ENCODE data around the gene ARL14.
A peak's percentile ranks its signal among the peaks of the same experiment; 100 is the strongest.
"Not testable (repeated sequence)": the region's sequence is repeated elsewhere in the genome, so short reads cannot be mapped to it uniquely, and the experiment has no call there.

ARL14 gene

DNA sequence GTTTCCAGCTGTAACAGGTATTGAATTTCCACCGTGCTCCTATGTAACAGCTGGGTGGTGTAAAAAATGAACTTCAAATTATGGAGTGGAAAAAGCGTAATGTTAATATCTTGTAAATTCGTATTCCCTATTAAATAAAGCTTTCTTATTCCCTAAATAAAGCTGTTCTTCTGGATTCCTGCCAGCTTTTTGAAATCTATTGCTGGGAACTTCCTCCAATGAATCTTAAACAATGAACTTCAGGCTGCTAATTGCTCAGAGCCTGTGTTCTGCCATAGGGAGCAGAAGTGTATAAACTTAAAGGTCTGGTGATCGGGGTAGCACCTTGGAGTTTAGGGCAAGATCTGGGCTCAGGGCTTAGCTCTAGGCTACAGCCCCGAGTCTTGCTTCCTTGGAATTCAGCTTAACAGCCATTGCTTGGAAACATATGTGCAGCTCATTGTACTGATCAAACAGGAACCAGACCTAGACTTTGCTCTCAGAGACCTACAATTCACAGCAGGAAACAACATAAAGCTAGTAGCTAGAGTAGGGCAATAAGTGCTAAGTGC lies 1.4 kb downstream of the ARL14 start:
- no peak for DNase-seq

DNA sequence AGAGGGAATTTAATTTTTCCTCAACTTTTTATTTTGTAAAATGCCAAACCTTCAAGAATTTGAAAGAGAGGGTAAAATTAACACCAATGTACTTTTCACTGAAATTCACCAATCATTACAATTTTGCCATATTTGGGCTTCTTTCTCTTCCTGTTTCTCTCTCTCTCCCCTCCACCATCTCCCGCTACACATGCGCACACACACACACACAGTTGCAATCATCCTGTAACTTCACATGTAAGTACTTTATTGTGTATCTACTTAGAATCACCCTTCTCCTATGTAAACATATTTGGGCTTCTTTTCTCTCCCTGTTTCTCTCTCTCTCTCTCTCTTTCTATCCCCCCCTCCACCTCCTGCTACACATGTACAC lies 7.4 kb downstream of the ARL14 start:
- no peak for DNase-seq

DNA sequence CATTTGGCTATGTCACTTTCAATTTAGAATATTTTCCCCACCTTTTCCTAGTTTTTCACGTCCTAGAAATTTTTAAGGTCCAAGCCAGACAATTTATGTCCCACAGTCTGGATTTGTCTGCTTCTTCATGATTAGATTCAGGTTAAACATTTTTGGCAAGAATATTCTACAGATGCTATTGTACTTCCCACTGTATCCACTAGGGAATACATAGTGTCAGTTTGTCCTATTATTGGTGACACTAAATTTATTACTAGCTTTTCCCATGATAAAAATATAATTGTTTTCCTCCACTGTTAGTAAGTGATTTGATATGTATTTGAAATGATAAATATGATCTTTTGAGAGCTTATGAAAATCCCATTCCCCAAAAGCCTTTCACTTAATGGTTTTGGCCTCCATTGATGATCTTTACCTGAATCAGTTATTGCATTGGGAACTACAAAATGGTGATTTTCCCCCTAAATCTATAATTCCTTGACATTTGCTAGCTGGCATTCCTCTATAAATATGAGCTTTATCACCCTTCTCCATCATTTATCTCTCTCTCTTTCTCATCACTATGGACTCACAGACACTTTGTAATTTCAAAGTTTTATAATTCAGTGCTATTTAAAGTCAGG lies 8.3 kb downstream of the ARL14 start:
- DNase-seq: no peak

DNA sequence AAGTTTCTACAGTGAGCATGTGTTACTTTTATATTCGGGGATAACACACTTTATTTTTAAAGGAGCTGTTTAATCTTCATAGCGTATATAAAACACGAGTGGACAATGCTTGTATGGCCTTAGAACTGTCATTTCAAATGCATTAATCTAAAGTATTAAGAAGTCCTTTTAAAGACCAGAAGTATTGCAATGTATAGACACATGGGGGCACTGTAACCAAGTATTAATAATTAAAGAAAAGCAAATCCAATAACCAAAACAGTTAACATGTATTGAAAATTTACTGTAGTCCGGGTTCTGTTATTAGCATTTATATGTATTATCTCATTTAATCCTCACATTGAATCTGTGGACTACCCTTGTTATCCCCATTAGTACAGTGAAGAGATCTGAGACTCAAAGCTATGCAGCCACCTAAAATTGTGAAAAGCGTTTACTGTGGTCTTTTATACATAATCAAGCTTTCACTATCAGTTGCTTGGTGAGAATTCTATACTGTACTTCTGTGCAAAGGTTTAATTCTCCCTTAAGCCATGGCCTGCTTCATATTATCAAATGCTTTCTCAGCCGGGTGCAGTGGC lies 10.1 kb downstream of the ARL14 start:
- DNase-seq: no peak

DNA sequence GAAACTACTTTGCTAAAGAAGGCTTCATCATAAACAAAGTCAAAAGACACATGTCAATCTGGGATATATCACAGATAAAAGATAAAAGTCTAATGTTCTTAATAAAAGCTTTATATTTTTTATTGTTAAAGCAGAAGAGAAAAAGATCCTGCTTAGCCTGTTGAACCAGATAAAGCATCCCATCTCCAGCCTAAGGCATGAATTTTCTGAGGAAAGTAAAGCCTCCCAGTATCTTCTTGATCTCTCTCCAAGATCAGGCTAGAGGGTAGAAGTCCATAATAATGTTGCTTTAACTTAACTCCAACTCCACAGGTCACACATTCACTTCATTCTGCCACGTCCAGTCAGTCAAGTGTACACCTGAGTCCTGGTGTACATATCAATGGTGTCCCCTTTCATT lies 14.2 kb downstream of the ARL14 start:
- DNase-seq: no peak

DNA sequence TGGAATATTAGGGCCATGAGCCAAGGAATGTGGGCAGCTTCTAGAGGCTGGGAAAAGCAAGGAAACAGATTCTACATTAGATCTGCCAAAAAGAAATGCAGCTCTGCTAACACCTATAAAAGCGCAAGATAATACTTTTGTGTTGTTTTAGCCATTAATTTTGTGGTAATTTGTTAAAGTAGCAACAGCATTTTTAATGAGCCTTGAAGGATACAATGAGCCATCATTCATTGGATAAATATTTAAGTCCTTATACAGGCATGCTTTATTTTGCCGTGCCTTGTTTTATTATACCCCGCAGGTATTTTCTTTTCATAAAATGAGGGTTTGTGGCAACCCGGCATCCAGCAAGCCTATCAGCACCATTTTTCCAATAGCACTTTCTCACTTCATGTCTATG lies 15.0 kb downstream of the ARL14 start:
- DNase-seq: no peak

DNA sequence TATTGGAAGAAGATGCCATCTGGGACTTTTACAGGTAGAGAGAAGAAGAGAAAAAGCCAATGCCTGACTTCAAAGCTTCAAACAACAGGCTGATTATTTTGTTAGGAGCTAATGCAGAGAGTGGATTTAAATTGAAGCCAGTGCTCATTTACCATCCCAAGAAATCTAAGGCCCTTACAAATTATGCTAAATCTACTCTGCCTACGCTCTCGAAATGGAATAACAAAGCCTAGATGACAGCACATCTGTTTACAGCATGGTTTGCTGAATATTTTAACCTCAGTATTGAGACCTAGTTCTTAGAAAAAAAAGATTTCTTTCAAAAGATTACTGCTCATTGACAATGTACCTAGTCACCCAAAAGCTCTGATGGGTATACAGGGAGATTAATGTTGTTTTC lies 16.2 kb downstream of the ARL14 start:
- DNase-seq: no peak

DNA sequence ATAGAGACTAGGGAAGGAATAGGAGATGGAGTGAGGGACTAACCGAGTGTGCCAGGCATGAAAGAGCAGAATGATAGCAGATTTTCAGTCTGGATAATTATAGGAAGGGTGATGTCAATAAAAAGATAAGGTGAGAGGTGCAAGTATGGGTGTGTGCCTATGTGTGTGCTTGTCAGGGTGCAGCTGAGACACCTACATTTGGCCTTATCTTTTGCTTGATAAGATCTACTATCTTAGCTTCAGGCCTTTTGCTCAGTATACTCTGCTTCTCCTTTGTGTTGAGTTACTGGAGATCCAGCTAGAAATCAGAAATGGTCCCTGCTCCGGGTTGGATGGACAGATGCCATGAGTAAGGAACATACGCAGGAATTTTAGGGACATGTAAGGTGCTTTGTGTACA lies 17.4 kb downstream of the ARL14 start:
- no peak for DNase-seq

DNA sequence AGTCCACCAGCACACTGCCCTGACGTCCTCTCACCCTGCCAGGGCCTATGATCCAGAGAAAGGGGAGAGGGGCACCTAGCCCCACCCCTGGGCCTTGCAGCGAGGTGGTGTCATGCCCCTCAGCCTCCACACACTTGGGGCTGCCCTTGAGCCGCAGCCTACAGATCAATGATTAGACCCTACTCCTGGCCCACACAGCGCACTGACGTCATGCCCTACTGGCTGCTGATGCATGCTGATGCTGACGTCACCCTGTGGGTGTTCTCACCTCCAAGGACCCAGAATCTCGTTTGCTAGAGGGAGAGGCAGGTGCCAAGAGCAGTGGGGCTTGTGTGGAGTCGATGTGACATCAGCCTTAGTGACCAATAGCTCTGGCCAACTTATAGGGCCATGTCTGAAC lies 18.0 kb downstream of the ARL14 start:
- no peak for DNase-seq

DNA sequence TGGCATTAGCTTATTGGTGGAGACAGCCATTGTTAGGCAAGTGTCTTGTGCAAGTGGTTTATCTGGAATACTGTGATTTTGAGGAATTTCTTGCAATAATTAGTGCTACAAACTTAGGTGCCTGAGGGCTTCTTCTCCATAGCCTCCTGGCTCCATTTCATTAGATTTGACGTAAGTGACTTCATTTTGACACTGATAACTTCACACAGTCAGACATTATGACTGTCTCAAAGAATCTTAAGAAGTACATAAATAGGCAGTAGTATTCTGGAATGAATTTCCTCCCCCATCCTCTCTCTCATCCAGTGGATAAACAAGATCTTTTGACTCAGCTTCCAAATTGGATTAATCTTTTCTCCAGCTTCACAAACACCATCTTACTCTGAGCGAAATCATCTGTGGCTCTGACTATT lies 19.0 kb downstream of the ARL14 start:
- no peak for DNase-seq

DNA sequence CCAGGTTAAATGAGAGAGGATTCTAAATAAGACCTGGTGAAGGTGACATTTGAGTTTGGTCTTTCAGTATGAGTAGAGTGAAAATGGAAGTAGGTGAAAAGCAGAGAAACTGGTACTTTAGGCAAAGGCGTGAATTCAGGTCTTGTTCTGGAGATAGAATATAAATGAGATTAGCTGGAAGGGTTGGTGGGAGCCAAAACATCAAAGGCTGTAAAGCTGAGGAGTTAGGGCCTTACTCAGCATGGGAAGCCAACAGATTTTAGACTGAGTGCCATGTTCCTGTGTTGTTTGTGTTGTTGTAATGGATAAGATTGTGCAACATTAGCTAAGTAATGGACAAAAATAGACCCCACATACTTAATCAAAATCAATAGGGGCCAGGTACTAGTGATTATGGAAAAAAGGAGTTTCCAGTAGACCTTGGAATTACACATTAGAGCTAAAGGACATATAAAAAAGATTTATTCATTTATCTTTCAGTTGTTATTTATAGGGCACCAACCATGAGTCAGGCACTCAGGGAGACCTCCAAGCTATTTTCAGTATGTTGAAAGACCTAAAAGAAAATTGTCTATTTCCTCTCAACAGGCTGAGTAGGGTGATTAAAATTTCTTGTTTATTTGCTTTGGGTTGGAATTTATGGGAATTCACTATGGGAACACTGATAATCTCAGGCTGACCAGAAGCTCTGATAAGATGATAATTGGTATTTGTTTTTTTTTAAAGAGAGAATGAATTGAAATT lies 20.8 kb downstream of the ARL14 start:
- no peak for DNase-seq

DNA sequence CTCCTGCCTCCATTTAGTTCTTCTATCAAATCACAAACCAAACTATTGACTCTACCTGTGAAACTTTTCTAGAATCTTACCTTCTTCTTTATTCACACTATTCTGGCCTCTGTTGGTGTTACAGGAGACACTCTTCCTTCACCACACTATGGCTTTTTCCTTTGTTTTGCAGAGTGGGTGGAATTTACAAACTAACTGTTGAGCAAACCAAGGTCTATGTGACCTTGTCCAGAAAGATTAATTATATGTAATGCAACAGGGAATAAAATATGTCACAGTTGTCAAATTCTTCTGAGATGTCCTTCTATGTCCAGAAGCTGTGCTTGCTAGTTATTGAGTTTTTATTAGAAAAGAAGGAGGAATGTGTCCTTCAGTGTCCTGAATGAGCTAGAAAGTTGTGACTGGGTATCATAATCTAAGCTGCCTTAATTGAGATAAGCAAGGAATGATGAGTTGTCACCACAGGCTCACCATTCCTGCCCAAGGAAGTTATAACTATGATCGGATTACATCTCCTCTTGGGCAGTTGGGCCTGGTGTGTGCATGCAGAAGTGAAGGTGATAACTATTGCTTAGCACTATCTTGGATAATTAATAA lies 21.7 kb downstream of the ARL14 start:
- DNase-seq: no peak

DNA sequence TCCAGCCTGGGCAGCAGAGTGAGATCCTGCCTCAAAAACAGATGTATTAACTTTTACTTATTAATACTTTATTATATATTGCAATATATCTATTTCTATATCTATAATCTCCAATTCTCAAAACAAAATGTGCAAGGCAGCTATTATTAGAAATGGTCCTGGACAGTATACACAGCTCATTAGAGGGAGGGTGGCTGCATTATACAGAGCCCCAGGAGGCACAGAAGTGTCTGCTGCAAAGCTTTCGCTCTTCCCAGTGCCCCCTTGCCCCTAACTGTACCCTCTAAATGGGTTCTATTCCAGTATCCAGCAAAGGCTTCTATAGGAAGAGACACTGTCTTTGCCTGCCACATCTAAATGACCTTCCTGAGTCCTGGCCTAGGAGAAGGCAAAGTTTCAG lies 24.5 kb downstream of the ARL14 start:
- no peak for DNase-seq

DNA sequence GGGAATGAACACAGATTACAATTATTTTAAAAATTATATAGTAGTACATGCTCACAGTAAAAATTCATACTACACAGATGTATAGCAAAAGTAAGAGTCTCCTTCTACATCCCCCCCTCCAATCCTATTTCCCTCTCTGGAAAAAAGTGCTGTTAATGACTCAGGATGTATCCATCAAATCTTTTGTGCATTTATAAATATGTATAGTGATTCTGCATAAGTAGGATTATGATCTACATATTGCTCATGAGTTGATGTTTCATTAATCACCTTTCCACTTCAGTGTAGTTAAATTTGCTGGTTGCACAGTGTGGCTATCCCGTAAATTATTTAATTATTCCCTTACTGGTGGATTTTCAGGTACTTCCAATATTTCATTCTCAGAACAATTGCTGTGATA lies 25.3 kb downstream of the ARL14 start:
- DNase-seq: no peak

DNA sequence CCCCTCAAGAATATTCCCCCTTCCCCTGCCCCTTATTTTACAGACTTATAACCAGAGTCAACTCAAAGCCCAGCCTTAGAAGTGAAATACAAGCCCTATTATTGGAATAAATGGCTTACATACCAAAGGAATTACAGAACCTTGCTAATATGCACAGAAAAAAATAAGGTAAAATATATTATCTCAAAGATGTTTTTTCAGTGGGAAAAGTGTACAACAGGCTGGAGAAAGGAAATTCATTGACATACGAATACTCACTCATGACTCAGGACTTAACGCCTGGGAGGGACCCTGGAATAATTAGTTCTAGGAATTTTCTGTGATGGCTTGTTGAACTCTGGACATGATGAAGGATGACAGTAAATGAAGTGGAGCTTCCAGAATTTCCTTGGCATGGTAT lies 27.0 kb downstream of the ARL14 start:
- no peak for DNase-seq

DNA sequence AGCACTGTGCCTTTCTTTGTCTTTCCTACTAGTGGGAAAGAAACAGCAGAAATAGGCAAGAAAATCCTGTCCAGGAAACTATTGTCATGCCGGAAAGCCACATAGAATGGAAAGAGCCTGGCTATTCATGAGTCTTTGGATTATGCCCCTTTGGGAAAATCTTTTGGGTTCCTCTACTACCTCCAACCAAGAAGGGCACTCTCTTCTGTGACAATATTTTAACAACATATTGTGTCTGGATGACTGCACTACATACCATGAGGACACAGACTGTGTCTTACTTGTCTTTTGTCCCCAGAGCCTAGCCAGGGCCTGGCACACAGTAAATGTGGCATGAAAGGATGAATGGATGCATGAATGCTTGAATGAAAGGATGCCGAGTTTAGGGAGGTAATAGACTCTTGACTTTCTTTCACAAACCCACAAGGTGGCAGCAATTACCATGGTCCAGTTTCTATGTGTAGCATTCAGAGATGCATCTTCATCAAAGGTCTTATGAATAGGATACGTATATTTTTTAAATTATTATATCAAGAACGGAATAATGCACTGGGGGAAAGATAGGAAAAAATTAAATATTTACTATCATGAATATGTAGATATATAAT lies 30.3 kb downstream of the ARL14 start:
- peak; percentile 29 for DNase-seq

DNA sequence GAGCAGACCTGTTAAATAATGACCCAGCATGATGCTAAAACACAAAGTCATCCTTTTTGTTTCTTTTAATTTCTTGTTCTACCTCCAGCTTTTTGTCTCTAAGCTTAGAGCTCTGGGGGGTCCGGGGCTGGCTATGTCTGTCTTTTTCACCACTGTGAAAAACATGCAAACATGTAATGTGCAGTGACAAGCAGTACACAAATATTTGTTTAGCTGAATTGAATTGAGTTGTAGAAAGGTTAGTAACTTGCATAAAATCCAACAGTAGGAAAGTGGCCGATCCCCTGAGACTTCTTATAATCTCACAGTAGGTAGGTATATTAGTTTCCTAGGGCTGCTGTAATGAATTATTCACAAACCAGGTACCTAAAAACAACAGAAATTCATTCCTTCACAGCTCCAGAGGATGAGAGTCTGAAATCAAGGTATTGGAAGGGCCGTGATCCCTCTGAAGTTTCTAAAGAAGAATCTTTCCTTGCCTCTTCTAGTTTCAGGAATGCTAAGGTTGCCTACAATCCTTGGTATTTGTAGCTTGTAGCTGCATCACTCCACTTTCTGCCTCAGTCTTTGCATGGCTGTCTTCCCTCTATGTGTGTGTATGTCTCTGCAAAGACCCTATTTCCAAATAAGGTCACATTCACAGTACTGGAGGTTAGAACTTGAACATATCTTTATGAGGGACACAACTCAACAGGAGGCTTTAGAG lies 32.7 kb downstream of the ARL14 start:
- no peak for DNase-seq

DNA sequence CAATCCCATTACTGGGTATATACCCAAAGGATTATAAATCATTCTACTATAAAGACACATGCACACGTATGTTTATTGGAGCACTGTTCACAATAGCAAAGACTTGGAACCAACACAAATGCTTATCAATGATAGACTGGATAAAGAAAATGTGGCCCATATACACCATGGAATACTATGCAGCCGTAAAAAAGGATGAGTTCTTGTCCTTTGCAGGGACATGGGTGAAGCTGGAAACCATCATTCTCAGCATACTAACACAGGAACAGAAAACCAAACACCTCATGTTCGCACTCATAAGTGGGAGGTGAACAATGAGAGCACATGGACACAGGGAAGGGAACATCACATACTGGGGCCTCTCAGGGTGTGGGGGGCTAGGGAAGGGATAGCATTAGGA lies 36.2 kb downstream of the ARL14 start:
- not testable (repeated sequence) for DNase-seq

DNA sequence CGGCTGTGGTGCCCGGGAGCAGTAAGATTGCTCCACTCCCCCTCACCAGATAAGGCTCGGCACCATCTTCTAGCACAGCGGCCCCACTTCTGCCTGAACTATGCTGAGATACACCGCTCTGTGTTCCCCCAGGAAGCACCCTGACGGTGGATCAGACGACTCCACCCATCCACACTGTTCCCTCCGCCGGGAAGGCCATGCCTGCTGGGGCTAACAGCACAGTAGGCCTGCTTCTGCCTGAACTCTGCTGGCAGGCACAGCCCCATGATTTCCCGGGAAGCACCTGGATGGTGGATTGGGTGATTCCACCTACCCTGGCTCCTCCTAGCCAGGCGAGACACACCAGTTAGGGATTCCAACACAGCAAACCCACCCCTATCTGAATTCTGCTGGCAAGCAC lies 42.8 kb downstream of the ARL14 start:
- no peak for DNase-seq

DNA sequence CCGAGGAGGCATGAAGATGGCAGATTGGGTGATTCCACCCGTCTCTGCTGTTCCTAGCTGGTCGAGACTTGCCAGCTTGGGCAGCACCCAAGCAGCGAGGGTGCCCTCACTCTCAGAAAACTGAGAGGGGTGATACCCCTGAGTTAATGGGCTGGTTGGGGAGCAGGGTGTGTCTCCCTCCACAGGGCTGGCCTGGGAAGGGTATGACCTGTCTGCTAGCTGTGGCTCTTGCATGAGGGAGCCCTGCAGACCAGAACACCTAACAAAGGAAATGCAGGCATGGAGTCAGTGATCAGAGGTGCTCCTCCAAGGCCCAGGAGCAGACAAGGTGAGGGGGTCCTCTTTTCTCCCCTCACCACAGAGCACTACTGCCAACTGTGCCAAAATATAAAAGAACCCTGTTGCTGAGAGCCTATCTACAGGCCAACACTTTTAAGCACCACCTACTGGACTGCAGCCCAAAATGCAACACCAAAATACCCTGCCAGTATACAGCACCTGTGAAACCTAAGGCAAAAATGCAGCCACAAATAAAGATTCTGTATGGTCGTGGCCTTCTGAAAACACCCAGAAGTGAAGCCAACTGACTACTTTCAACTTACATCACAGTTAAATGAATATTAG lies 43.3 kb downstream of the ARL14 start:
- no peak for DNase-seq

DNA sequence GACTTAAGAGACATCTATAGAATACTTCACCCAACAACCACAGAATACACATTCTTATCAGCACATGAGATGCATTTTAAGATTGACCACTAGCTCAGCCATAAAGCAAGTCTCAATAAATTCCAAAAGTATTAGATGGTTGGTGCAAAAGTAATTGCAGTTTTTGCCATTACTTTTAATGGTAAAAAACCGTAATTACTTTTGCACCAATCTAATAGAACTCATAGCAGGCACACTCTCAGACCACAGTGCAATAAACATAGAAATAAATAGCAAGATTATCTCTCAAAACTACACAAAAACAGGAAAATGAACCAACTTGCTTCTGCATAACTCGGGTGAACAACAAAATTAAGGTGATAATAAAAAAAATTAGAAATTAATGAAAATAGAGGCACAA lies 45.4 kb downstream of the ARL14 start:
- no peak for DNase-seq

DNA sequence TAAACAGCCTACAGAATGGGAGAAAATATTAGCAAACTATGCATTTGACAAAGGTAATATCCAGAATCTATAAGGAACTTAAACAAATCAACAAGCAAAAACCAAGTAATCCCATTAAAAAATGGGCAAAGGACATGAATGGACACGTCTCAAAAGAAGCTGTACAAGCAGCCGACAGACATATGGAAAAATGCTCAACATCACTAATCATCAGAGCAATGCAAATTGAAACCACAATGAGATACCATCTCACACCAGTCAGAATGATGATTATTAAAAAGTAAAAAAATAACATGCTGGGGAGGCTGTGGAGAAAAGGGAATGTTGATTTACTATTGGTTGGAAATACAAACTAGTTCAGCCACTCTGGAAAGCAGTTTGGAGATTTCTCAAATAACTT lies 48.4 kb downstream of the ARL14 start:
- DNase-seq: no peak
